HCT116 (cell line): Measurements from ENCODE around the gene PSMB7. TPM values are rescaled to one million over a fixed set of nuclear protein-coding genes. Genes with fewer than 3 reads are reported as not detected.

Experiments used
- ATAC-seq: fragments of 200-7000 bp; cut with Tn5 transposase; 2 replicates; pipeline ENCODE4 v1.9.1; 2020; ENCODE audit warnings: mild to moderate bottlenecking, moderate library complexity
- BruUV-seq: library from RNA; stranded (reverse); fragments of 400-500 nt; replicated peaks from 2 replicates; lab custom pipeline; 2021; lab: Mats Ljungman, UMichigan
- CTCF ChIA-PET: fragments of 300-600 bp; sonication (Branson Sonifier 250); formaldehyde crosslinking; loops from one replicate; lab custom pipeline; 2021; ENCODE audit warnings: antibody characterized with exemption; lab: Charles Lee
- POLR2A ChIA-PET: fragments of 300-600, 350-600 bp; sonication (Branson Sonifier 250); formaldehyde crosslinking; loops from one replicate; lab custom pipeline; 2021; ENCODE audit warnings: antibody characterized with exemption; lab: Charles Lee
- RAD21 ChIA-PET, 2 experiments: fragments of 300-600 bp; sonication (Branson Sonifier 250); formaldehyde crosslinking; loops; one replicate each; lab custom pipeline; 2023; ENCODE audit warnings: low total read pairs in 2 of 2; ENCODE audit not compliant: uncharacterized antibody in 2 of 2, unreplicated experiment in 2 of 2, low non-redundant PET in 1 of 2; lab: Charles Lee
- DNase-seq: peaks from one replicate; pipeline ENCODE4 v3.0.0-alpha.2; 2010; ENCODE audit warnings: low read depth, low spot score
- H2AFZ ChIP-seq: fragments of 200-600 bp; shearing (Covaris generic), sonication (generic); 2 replicates; pipeline ENCODE4 v1.6.1; 2017; ENCODE audit warnings: low read depth, mixed run types, mixed read lengths, antibody characterized with exemption, low read length; ENCODE audit not compliant: poor library complexity, severe bottlenecking
- H3K27ac ChIP-seq: 2 replicates; pipeline ENCODE4 v1.5.1; 2012; ENCODE audit warnings: low read depth, low read length
- H3K27me3 ChIP-seq: fragments of 200-600 bp; sonication (generic); 2 replicates; pipeline ENCODE4 v1.6.1; 2016; ENCODE audit warnings: mixed run types, low read length, mixed read lengths; ENCODE audit not compliant: insufficient read depth
- H3K36me3 ChIP-seq, 2 experiments: fragments of 200-500 bp in 1 of 2; fragments of 200-600 bp in 1 of 2; sonication (Bioruptor generic) in 1 of 2; sonication (generic) in 1 of 2; 2 replicates each; pipeline versions ENCODE4 v1.5.1 to v1.6.1; 2014 to 2016; ENCODE audit warnings: low read length in 2 of 2, inconsistent platforms in 1 of 2, mixed read lengths in 1 of 2, mixed run types in 1 of 2; ENCODE audit not compliant: insufficient read depth in 2 of 2, control insufficient read depth in 1 of 2
- H3K4me1 ChIP-seq, 2 experiments: fragments of 200-600 bp in 1 of 2; sonication (generic) in 1 of 2; 2 replicates each; pipeline versions ENCODE4 v1.5.1 to v1.6.1; 2012 to 2017; ENCODE audit warnings: low read length in 2 of 2, inconsistent platforms in 1 of 2, mild to moderate bottlenecking in 1 of 2, mixed read lengths in 1 of 2, mixed run types in 1 of 2, moderate library complexity in 1 of 2; ENCODE audit not compliant: insufficient read depth in 2 of 2, control insufficient read depth in 1 of 2
- H3K4me2 ChIP-seq: fragments of 200-600 bp; sonication (generic); 2 replicates; pipeline ENCODE4 v1.6.1; 2017; ENCODE audit warnings: mixed run types, low read length, mixed read lengths
- H3K4me3 ChIP-seq, 2 experiments: fragments of 200-600 bp in 1 of 2; sonication (generic) in 1 of 2; replicated peaks in 1 of 2; 2 replicates each; pipeline ENCODE4 v1.5.1; 2011 to 2016; ENCODE audit warnings: low read length in 2 of 2, control low read depth in 1 of 2, low read depth in 1 of 2, mild to moderate bottlenecking in 1 of 2, mixed read lengths in 1 of 2, mixed run types in 1 of 2
- H3K79me2 ChIP-seq: fragments of 200-600 bp; sonication (generic); 2 replicates; pipeline ENCODE4 v1.6.1; 2017; ENCODE audit warnings: mild to moderate bottlenecking, mixed run types, low read length, moderate library complexity, mixed read lengths; ENCODE audit not compliant: insufficient read depth
- H3K9ac ChIP-seq: fragments of 200-600 bp; sonication (generic); 2 replicates; pipeline ENCODE4 v1.6.1; 2016; ENCODE audit warnings: low read length, mixed read lengths
- H3K9me2 ChIP-seq: fragments of 200-600 bp; sonication (generic), shearing (Covaris generic); 2 replicates; pipeline ENCODE4 v1.6.1; 2017; ENCODE audit warnings: mixed run types, mild to moderate bottlenecking, moderate library complexity; ENCODE audit not compliant: insufficient read depth
- H3K9me3 ChIP-seq, 2 experiments: fragments of 200-500 bp in 1 of 2; fragments of 200-600 bp in 1 of 2; sonication (Bioruptor generic) in 1 of 2; sonication (generic) in 1 of 2; 2 replicates each; pipeline ENCODE4 v1.6.1; 2014 to 2017; ENCODE audit warnings: low read length in 2 of 2, mixed read lengths in 2 of 2, inconsistent platforms in 1 of 2, low read depth in 1 of 2, mild to moderate bottlenecking in 1 of 2, mixed run types in 1 of 2, moderate library complexity in 1 of 2; ENCODE audit not compliant: control insufficient read depth in 1 of 2, insufficient read depth in 1 of 2
- H4K20me1 ChIP-seq: fragments of 200-600 bp; sonication (generic), shearing (Covaris generic); 2 replicates; pipeline ENCODE4 v1.6.1; 2017; ENCODE audit warnings: mixed run types, mild to moderate bottlenecking, moderate library complexity; ENCODE audit not compliant: insufficient read depth
- CEBPB ChIP-seq: IDR thresholded peaks from 2 replicates; pipeline ENCODE4 v1.6.1; 2012; ENCODE audit warnings: low read depth
- EGR1 ChIP-seq: IDR thresholded peaks from 2 replicates; pipeline ENCODE4 v1.6.1; 2012; ENCODE audit warnings: low read depth
- EZH2 ChIP-seq: fragments of 200-600 bp; sonication (generic); IDR thresholded peaks from 2 replicates; pipeline ENCODE4 v1.6.1; 2017; ENCODE audit warnings: antibody characterized with exemption, mixed run types
- FOSL1 ChIP-seq: IDR thresholded peaks from 2 replicates; pipeline ENCODE4 v1.6.1; 2012; ENCODE audit warnings: low read depth
- POLR2A ChIP-seq: IDR thresholded peaks from 2 replicates; pipeline ENCODE4 v1.7.0; 2011; ENCODE audit warnings: borderline replicate concordance; ENCODE audit not compliant: insufficient read depth, insufficient read length; ENCODE audit errors: extremely low read depth
- POLR2AphosphoS5 ChIP-seq: IDR thresholded peaks from 2 replicates; pipeline ENCODE4 v1.6.1; 2011; ENCODE audit warnings: mild to moderate bottlenecking, low read depth, low read length, moderate library complexity
- RAD21 ChIP-seq: IDR thresholded peaks from 2 replicates; pipeline ENCODE4 v1.6.1; 2012; ENCODE audit warnings: low read depth, mild to moderate bottlenecking
- SP1 ChIP-seq: IDR thresholded peaks from 2 replicates; pipeline ENCODE4 v1.6.1; 2012; ENCODE audit warnings: low read depth
- SRF ChIP-seq: IDR thresholded peaks from 2 replicates; pipeline ENCODE4 v1.6.1; 2012; ENCODE audit warnings: low read depth
- YY1 ChIP-seq: IDR thresholded peaks from 2 replicates; pipeline ENCODE4 v1.6.1; 2011; ENCODE audit warnings: low read length, low read depth, moderate library complexity, mild to moderate bottlenecking; ENCODE audit not compliant: insufficient replicate concordance; ENCODE audit errors: extremely low read depth
- ZFX ChIP-seq: fragments of 450-650 bp; IDR thresholded peaks from 2 replicates; pipeline ENCODE4 v1.6.1; 2017
- ZNF274 ChIP-seq: fragments of 200-500 bp; sonication (Bioruptor generic); IDR thresholded peaks from 2 replicates; pipeline ENCODE4 v1.6.1; 2014; ENCODE audit warnings: mild to moderate bottlenecking, low read depth, low read length, inconsistent platforms
- intact Hi-C: fragments of 100-400 bp; cut with micrococcal nuclease; formaldehyde crosslinking; loops from 2 replicates; pipeline ENCODE4 v1.10.0; 2022
- total RNA-seq: library from RNA; stranded (reverse); gene quantifications from one replicate; pipeline ENCODE4 v1.2.1, GENCODE V29; 2021; ENCODE audit not compliant: unreplicated experiment
- TF ChIP-seq, protein P1 (sequence below): IDR thresholded peaks from 2 replicates; pipeline ENCODE4 v1.6.1; 2011; ENCODE audit warnings: mild to moderate bottlenecking, low read length, moderate library complexity; ENCODE audit not compliant: insufficient replicate concordance; ENCODE audit errors: extremely low read depth
- TF ChIP-seq, protein P2 (sequence below): IDR thresholded peaks from 2 replicates; pipeline ENCODE4 v1.6.1; 2012
- TF ChIP-seq, protein P3 (sequence below): IDR thresholded peaks from 2 replicates; pipeline ENCODE4 v1.6.1; 2012
- TF ChIP-seq, protein P4 (sequence below): IDR thresholded peaks from 2 replicates; pipeline ENCODE4 v1.6.1; 2012; ENCODE audit warnings: low read depth
- TF ChIP-seq, protein P5 (sequence below), 3 experiments: fragments of 200-600 bp in 1 of 3; sonication (generic) in 1 of 3; IDR thresholded peaks in 2 of 3; conservative IDR thresholded peaks in 1 of 3; 2 replicates each; pipeline ENCODE4 v1.5.1; 2012 to 2017; ENCODE audit warnings: low read depth in 2 of 3, low read length in 2 of 3, antibody characterized with exemption in 1 of 3, borderline replicate concordance in 1 of 3, control low read depth in 1 of 3, mild to moderate bottlenecking in 1 of 3, mixed read lengths in 1 of 3, mixed run types in 1 of 3, moderate library complexity in 1 of 3; ENCODE audit not compliant: insufficient read depth in 1 of 3

PSMB7 gene
- total RNA-seq, 1 experiment from 2014 or later, result 222 TPM

DNA sequence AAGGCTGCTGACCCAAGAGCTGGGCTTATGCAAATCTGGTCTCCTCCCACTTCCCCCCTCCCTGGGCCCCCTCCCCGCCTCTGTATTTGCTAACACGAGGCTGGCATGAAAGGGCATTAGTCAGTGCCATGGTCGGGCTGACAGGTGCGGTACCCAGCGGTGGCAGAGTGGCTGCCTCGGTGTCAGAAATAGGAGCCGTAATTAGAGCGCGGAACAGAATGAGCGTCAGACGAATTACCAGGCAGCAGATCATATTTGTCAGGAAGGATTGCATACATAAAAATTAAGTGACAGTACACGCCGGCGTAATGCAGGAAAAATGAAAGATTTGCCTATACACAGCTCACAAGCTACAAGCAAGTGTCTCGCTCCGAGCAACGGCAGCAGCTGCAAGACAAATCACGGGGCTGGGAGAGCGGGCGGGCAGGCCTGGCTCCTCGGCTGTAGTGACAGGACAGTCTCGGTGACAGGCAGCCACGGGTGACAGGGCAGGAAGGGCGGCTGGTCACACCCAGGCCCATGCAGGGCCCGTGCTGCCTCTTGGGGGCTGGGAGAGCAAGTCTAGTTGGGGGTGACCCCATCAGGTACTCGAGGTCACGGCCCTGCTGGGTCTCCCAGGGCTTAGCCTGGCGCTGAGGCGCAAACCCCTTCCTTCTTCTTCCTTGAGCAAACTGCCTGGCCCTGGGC is 85.1 kb downstream of the PSMB7 start:
- POLR2A ChIA-PET, result no interaction called here
- H3K9me3 ChIP-seq, result no peaks in the 10 kb centered on the region
- H3K27me3 ChIP-seq, result no peaks in the 10 kb centered on the region
- H3K4me2 ChIP-seq, result no peak overlapping the region
- H3K4me1 ChIP-seq, result no peaks in the 10 kb centered on the region
- no peak overlapping the region for H2AFZ ChIP-seq
- no TSS peak for BruUV-seq
- no peaks in the 10 kb centered on the region for H4K20me1 ChIP-seq
- DNase-seq, result no peak
- TF ChIP-seq EZH2 (no peak), FOSL1 (no peak), SP1 (no peak), POLR2A (no peak), ZFX (no peak), CEBPB (no peak), YY1 (no peak), ZNF274 (no peak), RAD21 (no peak), SRF (no peak), POLR2AphosphoS5 (no peak), EGR1 (no peak)
- TF ChIP-seq, protein P1, sequence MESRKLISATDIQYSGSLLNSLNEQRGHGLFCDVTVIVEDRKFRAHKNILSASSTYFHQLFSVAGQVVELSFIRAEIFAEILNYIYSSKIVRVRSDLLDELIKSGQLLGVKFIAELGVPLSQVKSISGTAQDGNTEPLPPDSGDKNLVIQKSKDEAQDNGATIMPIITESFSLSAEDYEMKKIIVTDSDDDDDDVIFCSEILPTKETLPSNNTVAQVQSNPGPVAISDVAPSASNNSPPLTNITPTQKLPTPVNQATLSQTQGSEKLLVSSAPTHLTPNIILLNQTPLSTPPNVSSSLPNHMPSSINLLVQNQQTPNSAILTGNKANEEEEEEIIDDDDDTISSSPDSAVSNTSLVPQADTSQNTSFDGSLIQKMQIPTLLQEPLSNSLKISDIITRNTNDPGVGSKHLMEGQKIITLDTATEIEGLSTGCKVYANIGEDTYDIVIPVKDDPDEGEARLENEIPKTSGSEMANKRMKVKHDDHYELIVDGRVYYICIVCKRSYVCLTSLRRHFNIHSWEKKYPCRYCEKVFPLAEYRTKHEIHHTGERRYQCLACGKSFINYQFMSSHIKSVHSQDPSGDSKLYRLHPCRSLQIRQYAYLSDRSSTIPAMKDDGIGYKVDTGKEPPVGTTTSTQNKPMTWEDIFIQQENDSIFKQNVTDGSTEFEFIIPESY, result no peak
- TF ChIP-seq, protein P2, sequence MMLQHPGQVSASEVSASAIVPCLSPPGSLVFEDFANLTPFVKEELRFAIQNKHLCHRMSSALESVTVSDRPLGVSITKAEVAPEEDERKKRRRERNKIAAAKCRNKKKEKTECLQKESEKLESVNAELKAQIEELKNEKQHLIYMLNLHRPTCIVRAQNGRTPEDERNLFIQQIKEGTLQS, result no peak
- TF ChIP-seq, protein P3, sequence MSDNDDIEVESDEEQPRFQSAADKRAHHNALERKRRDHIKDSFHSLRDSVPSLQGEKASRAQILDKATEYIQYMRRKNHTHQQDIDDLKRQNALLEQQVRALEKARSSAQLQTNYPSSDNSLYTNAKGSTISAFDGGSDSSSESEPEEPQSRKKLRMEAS, result no peak
- TF ChIP-seq, protein P4, sequence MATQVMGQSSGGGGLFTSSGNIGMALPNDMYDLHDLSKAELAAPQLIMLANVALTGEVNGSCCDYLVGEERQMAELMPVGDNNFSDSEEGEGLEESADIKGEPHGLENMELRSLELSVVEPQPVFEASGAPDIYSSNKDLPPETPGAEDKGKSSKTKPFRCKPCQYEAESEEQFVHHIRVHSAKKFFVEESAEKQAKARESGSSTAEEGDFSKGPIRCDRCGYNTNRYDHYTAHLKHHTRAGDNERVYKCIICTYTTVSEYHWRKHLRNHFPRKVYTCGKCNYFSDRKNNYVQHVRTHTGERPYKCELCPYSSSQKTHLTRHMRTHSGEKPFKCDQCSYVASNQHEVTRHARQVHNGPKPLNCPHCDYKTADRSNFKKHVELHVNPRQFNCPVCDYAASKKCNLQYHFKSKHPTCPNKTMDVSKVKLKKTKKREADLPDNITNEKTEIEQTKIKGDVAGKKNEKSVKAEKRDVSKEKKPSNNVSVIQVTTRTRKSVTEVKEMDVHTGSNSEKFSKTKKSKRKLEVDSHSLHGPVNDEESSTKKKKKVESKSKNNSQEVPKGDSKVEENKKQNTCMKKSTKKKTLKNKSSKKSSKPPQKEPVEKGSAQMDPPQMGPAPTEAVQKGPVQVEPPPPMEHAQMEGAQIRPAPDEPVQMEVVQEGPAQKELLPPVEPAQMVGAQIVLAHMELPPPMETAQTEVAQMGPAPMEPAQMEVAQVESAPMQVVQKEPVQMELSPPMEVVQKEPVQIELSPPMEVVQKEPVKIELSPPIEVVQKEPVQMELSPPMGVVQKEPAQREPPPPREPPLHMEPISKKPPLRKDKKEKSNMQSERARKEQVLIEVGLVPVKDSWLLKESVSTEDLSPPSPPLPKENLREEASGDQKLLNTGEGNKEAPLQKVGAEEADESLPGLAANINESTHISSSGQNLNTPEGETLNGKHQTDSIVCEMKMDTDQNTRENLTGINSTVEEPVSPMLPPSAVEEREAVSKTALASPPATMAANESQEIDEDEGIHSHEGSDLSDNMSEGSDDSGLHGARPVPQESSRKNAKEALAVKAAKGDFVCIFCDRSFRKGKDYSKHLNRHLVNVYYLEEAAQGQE, result no peak
- TF ChIP-seq, protein P5, sequence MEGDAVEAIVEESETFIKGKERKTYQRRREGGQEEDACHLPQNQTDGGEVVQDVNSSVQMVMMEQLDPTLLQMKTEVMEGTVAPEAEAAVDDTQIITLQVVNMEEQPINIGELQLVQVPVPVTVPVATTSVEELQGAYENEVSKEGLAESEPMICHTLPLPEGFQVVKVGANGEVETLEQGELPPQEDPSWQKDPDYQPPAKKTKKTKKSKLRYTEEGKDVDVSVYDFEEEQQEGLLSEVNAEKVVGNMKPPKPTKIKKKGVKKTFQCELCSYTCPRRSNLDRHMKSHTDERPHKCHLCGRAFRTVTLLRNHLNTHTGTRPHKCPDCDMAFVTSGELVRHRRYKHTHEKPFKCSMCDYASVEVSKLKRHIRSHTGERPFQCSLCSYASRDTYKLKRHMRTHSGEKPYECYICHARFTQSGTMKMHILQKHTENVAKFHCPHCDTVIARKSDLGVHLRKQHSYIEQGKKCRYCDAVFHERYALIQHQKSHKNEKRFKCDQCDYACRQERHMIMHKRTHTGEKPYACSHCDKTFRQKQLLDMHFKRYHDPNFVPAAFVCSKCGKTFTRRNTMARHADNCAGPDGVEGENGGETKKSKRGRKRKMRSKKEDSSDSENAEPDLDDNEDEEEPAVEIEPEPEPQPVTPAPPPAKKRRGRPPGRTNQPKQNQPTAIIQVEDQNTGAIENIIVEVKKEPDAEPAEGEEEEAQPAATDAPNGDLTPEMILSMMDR (IDR thresholded peaks at IDR 0.05 in 2 of 3, conservative IDR thresholded peaks at IDR 0.05 in 1 of 3; ENCODE audit: borderline replicate concordance in 1 of 3, insufficient read depth in 1 of 3, low read depth in 2 of 3, low read length in 2 of 3), result no peak
- TF ChIP-seq, all 23 proteins: peak for 0
- ChIA-PET RAD21 (interaction anchor here in 1 of 2 experiments (0.7 kb wide), 1 partner anchor 39 kb away, joined by 5 read pairs; no protein-coding TSS in a partner anchor), CTCF (no interaction called here)
- H3K36me3 ChIP-seq, result peaks cover 2 to 4% of the 10 kb centered on the region in 2 experiments; a peak in 3 of 4 replicates
- H3K9ac ChIP-seq, result no peak overlapping the region
- no peaks in the 10 kb centered on the region for H3K9me2 ChIP-seq
- no peaks in the 10 kb centered on the region for H3K79me2 ChIP-seq
- no peak for ATAC-seq
- H3K27ac ChIP-seq, result no peak overlapping the region
- intact Hi-C loops, result no loop called here
- no peak overlapping the region for H3K4me3 ChIP-seq
